GM23338 (cell line): ENCODE measurements around the gene TEX30.

ENCODE experiments used
- CREB1 ChIP-seq: fragments of 250-450 bp; sonication (Bioruptor Pico); IDR thresholded peaks from 2 replicates; pipeline ENCODE4 v1.5.0; 2020; ENCODE audit warnings: low read depth, mild to moderate bottlenecking, moderate library complexity
- CTCF ChIP-seq, 2 experiments: fragments of 200-600 bp in 1 of 2; sonication (generic) in 1 of 2; conservative IDR thresholded peaks; 2 replicates each; pipeline versions ENCODE4 v1.5.1 to v1.6.1; 2016 to 2017; ENCODE audit warnings: antibody characterized with exemption in 2 of 2, low read depth in 2 of 2, mild to moderate bottlenecking in 2 of 2, moderate library complexity in 1 of 2
- ETS1 ChIP-seq: IDR thresholded peaks from 2 replicates; pipeline ENCODE4 v1.6.1; 2016; ENCODE audit warnings: antibody characterized with exemption
- EZH2 ChIP-seq: fragments of 200-600 bp; sonication (generic); IDR thresholded peaks from one replicate; pipeline ENCODE4 v1.8.0; 2017; ENCODE audit warnings: antibody characterized with exemption, mild to moderate bottlenecking, low read depth; ENCODE audit not compliant: unreplicated experiment
- POLR2AphosphoS5 ChIP-seq: IDR thresholded peaks from 2 replicates; pipeline ENCODE4 v1.6.1; 2016; ENCODE audit warnings: antibody characterized with exemption, low read depth
- REST ChIP-seq: IDR thresholded peaks from one replicate; pipeline ENCODE4 v1.6.1; 2018; ENCODE audit warnings: antibody characterized with exemption; ENCODE audit not compliant: unreplicated experiment

GRCh38 chr13:102805680-102806079 lies 32.1 kb upstream of the TEX30 start:
- TF ChIP-seq POLR2AphosphoS5 (no peak), REST (no peak), CREB1 (no peak), CTCF (conservative IDR thresholded peaks at IDR 0.05; ENCODE audit: low read depth in 2 of 2) (no peak), EZH2 (no peak), ETS1 (no peak)
